WTC11 (cell line): ENCODE measurements around the gene AGPAT4. TPM values are rescaled to one million over a fixed set of nuclear protein-coding genes. Genes with fewer than 3 reads are reported as not detected.

Experiments used
- ATAC-seq: fragments of 200-7000 bp; cut with Tn5 transposase; 2 replicates; pipeline ENCODE4 v1.10.0; 2021; ENCODE audit warnings: mild to moderate bottlenecking, moderate library complexity
- CTCF ChIA-PET: fragments of 300-600 bp; sonication (Branson Sonifier 250); formaldehyde crosslinking; loops from one replicate; lab custom pipeline; 2021; ENCODE audit warnings: antibody characterized with exemption; lab: Charles Lee
- POLR2A ChIA-PET: fragments of 350-600 bp; sonication (Branson Sonifier 250); formaldehyde crosslinking; loops from one replicate; lab custom pipeline; 2021; ENCODE audit warnings: antibody characterized with exemption; lab: Charles Lee
- DNase-seq: peaks from one replicate; pipeline ENCODE4 v3.0.0; 2021; ENCODE audit warnings: low spot score
- H3K27ac Mint-ChIP-seq: 2 replicates; pipeline ENCODE4 v1.8.0; 2021; ENCODE audit warnings: mixed read lengths
- H3K27me3 Mint-ChIP-seq: 2 replicates; pipeline ENCODE4 v1.8.0; 2021; ENCODE audit warnings: low read depth, mild to moderate bottlenecking, moderate library complexity, mixed read lengths
- H3K36me3 Mint-ChIP-seq: 2 replicates; pipeline ENCODE4 v1.8.0; 2021; ENCODE audit warnings: mixed read lengths
- H3K4me1 Mint-ChIP-seq: 2 replicates; pipeline ENCODE4 v1.8.0; 2022; ENCODE audit warnings: mixed read lengths
- H3K4me3 Mint-ChIP-seq: 2 replicates; pipeline ENCODE4 v1.8.0; 2021; ENCODE audit warnings: mild to moderate bottlenecking, moderate library complexity, mixed read lengths
- H3K9me3 Mint-ChIP-seq: 2 replicates; pipeline ENCODE4 v1.8.0; 2021; ENCODE audit warnings: mixed read lengths
- FOXK1 ChIP-seq: sonication (generic); formaldehyde crosslinking; IDR thresholded peaks from 2 replicates; pipeline ENCODE4 v1.8.0; 2022; ENCODE audit warnings: mild to moderate bottlenecking, moderate library complexity, missing genetic modification reagents
- GTF2I ChIP-seq: fragments of 250-450 bp; sonication (Bioruptor Pico); conservative IDR thresholded peaks from 2 replicates; pipeline ENCODE4 v1.4.0; 2021; ENCODE audit warnings: mild to moderate bottlenecking
- IRF2 ChIP-seq: sonication (generic); formaldehyde crosslinking; IDR thresholded peaks from 2 replicates; pipeline ENCODE4 v1.8.0; 2022; ENCODE audit warnings: low read depth, missing genetic modification reagents, borderline replicate concordance
- KAT7 ChIP-seq: sonication (generic); formaldehyde crosslinking; IDR thresholded peaks from 2 replicates; pipeline ENCODE4 v1.8.1; 2023; ENCODE audit warnings: missing genetic modification reagents, mild to moderate bottlenecking, borderline replicate concordance
- OVOL2 ChIP-seq: fragments of 250-450 bp; sonication (Bioruptor Pico); IDR thresholded peaks from 2 replicates; pipeline ENCODE4 v1.9.0; 2021; ENCODE audit warnings: mild to moderate bottlenecking, borderline replicate concordance
- SP1 ChIP-seq: sonication (generic); formaldehyde crosslinking; conservative IDR thresholded peaks from 2 replicates; pipeline ENCODE4 v1.8.1; 2022; ENCODE audit warnings: missing genetic modification reagents
- TEAD1 ChIP-seq: sonication (generic); formaldehyde crosslinking; IDR thresholded peaks from 2 replicates; pipeline ENCODE4 v1.8.0; 2022; ENCODE audit warnings: mild to moderate bottlenecking, missing genetic modification reagents
- ZBTB21 ChIP-seq: sonication (generic); formaldehyde crosslinking; IDR thresholded peaks from 2 replicates; pipeline ENCODE4 v1.8.1; 2023; ENCODE audit warnings: mild to moderate bottlenecking, missing genetic modification reagents, borderline replicate concordance
- ZNF138 ChIP-seq: sonication (generic); formaldehyde crosslinking; conservative IDR thresholded peaks from 2 replicates; pipeline ENCODE4 v1.8.1; 2022; ENCODE audit warnings: mild to moderate bottlenecking, moderate library complexity, missing genetic modification reagents
- total RNA-seq: library from RNA; stranded (reverse); gene quantifications from 3 replicates; pipeline ENCODE4 v1.2.3, GENCODE V29; 2021
- TF ChIP-seq, protein P1 (sequence below): sonication (generic); formaldehyde crosslinking; IDR thresholded peaks from 2 replicates; pipeline ENCODE4 v1.8.0; 2022; ENCODE audit warnings: mild to moderate bottlenecking, missing genetic modification reagents
- TF ChIP-seq, protein P2 (sequence below): sonication (generic); formaldehyde crosslinking; IDR thresholded peaks from 2 replicates; pipeline ENCODE4 v1.8.1; 2023; ENCODE audit warnings: mild to moderate bottlenecking, missing genetic modification reagents, borderline replicate concordance
- TF ChIP-seq, protein P3 (sequence below): fragments of 200-600 bp; IDR thresholded peaks from 2 replicates; pipeline ENCODE4 v1.8.0; 2022; ENCODE audit warnings: antibody characterized with exemption
- TF ChIP-seq, protein P4 (sequence below): sonication (generic); formaldehyde crosslinking; IDR thresholded peaks from 2 replicates; pipeline ENCODE4 v1.8.0; 2023; ENCODE audit warnings: missing genetic modification reagents
- TF ChIP-seq, protein P5 (sequence below): sonication (generic); formaldehyde crosslinking; IDR thresholded peaks from 2 replicates; pipeline ENCODE4 v1.8.1; 2023; ENCODE audit warnings: mild to moderate bottlenecking, missing genetic modification reagents, moderate library complexity

The AGPAT4 gene
- total RNA-seq, 1 experiment from 2014 or later = 19.7 TPM

DNA sequence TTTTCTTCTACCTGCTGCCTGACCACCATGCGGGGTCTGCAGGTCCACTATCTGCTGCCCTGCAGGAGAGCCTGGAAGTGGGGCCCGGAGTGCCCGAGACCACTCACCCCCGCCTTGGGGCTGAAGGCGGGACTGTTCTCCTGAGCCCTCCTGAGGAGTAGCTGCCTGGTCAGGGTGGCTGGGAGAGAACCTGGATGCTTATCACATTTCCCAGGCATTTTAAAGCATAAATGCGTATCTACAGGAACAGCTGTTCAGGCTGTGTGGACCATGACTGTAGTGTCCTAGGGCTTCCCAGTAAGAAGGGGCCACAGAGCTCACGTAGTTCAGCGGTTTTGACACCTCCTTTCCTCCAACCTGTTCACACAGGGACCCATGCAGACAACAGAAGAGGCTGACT lies 123.3 kb downstream of the AGPAT4 start:
- peaks cover 23% of the 10 kb centered on the region for H3K36me3 Mint-ChIP-seq

DNA sequence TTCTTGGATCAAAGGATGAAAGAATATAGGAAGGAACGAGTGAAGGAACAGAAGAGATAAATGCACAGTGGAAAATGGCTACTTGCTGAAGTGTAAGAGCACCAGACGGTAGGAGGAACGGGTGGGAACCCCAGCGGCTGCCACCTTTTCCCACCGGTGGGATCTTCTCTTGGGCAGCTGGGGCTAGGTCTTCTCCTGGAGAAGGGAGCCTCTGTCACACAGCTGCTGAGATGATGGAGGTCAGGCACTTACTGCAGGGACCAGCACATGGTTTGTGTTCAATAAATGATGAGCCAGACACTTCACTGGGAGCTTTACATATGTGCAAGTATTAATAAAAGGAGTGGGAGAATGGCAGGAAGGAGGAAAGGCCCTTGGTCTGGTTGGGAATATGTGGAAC lies 123.7 kb downstream of the AGPAT4 start:
- peaks cover 19% of the 10 kb centered on the region for H3K36me3 Mint-ChIP-seq
- ChIA-PET CTCF (interaction anchor here (2.6 kb wide), 1 partner anchor 221 kb away, joined by 19 read pairs; no protein-coding TSS in a partner anchor), POLR2A (no interaction called here)
- ATAC-seq (no peak), DNase-seq (no peak)
- H3K4me1 Mint-ChIP-seq = no peaks in the 10 kb centered on the region
- H3K4me3 Mint-ChIP-seq = no peak overlapping the region
- TF ChIP-seq, protein P1, sequence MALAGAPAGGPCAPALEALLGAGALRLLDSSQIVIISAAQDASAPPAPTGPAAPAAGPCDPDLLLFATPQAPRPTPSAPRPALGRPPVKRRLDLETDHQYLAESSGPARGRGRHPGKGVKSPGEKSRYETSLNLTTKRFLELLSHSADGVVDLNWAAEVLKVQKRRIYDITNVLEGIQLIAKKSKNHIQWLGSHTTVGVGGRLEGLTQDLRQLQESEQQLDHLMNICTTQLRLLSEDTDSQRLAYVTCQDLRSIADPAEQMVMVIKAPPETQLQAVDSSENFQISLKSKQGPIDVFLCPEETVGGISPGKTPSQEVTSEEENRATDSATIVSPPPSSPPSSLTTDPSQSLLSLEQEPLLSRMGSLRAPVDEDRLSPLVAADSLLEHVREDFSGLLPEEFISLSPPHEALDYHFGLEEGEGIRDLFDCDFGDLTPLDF (CRISPR knock-in tag) = no peak
- TF ChIP-seq, protein P2, sequence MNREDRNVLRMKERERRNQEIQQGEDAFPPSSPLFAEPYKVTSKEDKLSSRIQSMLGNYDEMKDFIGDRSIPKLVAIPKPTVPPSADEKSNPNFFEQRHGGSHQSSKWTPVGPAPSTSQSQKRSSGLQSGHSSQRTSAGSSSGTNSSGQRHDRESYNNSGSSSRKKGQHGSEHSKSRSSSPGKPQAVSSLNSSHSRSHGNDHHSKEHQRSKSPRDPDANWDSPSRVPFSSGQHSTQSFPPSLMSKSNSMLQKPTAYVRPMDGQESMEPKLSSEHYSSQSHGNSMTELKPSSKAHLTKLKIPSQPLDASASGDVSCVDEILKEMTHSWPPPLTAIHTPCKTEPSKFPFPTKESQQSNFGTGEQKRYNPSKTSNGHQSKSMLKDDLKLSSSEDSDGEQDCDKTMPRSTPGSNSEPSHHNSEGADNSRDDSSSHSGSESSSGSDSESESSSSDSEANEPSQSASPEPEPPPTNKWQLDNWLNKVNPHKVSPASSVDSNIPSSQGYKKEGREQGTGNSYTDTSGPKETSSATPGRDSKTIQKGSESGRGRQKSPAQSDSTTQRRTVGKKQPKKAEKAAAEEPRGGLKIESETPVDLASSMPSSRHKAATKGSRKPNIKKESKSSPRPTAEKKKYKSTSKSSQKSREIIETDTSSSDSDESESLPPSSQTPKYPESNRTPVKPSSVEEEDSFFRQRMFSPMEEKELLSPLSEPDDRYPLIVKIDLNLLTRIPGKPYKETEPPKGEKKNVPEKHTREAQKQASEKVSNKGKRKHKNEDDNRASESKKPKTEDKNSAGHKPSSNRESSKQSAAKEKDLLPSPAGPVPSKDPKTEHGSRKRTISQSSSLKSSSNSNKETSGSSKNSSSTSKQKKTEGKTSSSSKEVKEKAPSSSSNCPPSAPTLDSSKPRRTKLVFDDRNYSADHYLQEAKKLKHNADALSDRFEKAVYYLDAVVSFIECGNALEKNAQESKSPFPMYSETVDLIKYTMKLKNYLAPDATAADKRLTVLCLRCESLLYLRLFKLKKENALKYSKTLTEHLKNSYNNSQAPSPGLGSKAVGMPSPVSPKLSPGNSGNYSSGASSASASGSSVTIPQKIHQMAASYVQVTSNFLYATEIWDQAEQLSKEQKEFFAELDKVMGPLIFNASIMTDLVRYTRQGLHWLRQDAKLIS = no peak
- TF ChIP-seq GTF2I (CRISPR knock-in tag) = no peak
- no peak for TF ChIP-seq ZBTB21 (CRISPR knock-in tag)
- no peaks in the 10 kb centered on the region for H3K9me3 Mint-ChIP-seq
- H3K27ac Mint-ChIP-seq = no peak overlapping the region
- no peaks in the 10 kb centered on the region for H3K27me3 Mint-ChIP-seq

More for the DNA sequence above, 123.3 kb downstream of the AGPAT4 start:
- H3K27me3 Mint-ChIP-seq = no peaks in the 10 kb centered on the region
- ATAC-seq (no peak), DNase-seq (no peak)
- no peaks in the 10 kb centered on the region for H3K9me3 Mint-ChIP-seq
- no peak overlapping the region for H3K27ac Mint-ChIP-seq
- TF ChIP-seq TEAD1 (CRISPR knock-in tag) (no peak), OVOL2 (CRISPR knock-in tag) (no peak), ZNF138 (CRISPR knock-in tag) (no peak), SP1 (CRISPR knock-in tag) (no peak), FOXK1 (CRISPR knock-in tag) (no peak), IRF2 (CRISPR knock-in tag) (no peak), KAT7 (no peak)
- TF ChIP-seq, protein P3, sequence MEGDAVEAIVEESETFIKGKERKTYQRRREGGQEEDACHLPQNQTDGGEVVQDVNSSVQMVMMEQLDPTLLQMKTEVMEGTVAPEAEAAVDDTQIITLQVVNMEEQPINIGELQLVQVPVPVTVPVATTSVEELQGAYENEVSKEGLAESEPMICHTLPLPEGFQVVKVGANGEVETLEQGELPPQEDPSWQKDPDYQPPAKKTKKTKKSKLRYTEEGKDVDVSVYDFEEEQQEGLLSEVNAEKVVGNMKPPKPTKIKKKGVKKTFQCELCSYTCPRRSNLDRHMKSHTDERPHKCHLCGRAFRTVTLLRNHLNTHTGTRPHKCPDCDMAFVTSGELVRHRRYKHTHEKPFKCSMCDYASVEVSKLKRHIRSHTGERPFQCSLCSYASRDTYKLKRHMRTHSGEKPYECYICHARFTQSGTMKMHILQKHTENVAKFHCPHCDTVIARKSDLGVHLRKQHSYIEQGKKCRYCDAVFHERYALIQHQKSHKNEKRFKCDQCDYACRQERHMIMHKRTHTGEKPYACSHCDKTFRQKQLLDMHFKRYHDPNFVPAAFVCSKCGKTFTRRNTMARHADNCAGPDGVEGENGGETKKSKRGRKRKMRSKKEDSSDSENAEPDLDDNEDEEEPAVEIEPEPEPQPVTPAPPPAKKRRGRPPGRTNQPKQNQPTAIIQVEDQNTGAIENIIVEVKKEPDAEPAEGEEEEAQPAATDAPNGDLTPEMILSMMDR = no peak
- TF ChIP-seq, protein P4, sequence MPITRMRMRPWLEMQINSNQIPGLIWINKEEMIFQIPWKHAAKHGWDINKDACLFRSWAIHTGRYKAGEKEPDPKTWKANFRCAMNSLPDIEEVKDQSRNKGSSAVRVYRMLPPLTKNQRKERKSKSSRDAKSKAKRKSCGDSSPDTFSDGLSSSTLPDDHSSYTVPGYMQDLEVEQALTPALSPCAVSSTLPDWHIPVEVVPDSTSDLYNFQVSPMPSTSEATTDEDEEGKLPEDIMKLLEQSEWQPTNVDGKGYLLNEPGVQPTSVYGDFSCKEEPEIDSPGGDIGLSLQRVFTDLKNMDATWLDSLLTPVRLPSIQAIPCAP (CRISPR knock-in tag) = no peak
- TF ChIP-seq, protein P5, sequence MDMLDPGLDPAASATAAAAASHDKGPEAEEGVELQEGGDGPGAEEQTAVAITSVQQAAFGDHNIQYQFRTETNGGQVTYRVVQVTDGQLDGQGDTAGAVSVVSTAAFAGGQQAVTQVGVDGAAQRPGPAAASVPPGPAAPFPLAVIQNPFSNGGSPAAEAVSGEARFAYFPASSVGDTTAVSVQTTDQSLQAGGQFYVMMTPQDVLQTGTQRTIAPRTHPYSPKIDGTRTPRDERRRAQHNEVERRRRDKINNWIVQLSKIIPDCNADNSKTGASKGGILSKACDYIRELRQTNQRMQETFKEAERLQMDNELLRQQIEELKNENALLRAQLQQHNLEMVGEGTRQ = no peak
- CTCF ChIA-PET = interaction anchor here (1.6 to 2.6 kb wide), 2 partner anchors 220 to 225 kb away, joined by 3 to 19 read pairs; no protein-coding TSS in a partner anchor
- no peak overlapping the region for H3K4me3 Mint-ChIP-seq
- POLR2A ChIA-PET = no interaction called here
- no peaks in the 10 kb centered on the region for H3K4me1 Mint-ChIP-seq
